OCI-LY1 (cell line): ENCODE measurements around the gene CHSY1.

Experiments
- CTCF ChIP-seq: fragments of 200-600 bp; sonication (generic), shearing (Covaris generic); IDR thresholded peaks from 2 replicates; pipeline ENCODE4 v1.5.1; 2017; ENCODE audit warnings: mild to moderate bottlenecking, antibody characterized with exemption, low read length, moderate library complexity, mixed read lengths
- EZH2 ChIP-seq: fragments of 200-600 bp; sonication (generic), shearing (Covaris generic); IDR thresholded peaks from 2 replicates; pipeline ENCODE4 v1.8.0; 2017; ENCODE audit warnings: borderline replicate concordance, mixed run types, mild to moderate bottlenecking, antibody characterized with exemption, low read length, moderate library complexity, mixed read lengths

- no peak for TF ChIP-seq CTCF
- no peak for TF ChIP-seq EZH2
Measured at GRCh38 chr15:101198031-101198575, 53.7 kb downstream of the CHSY1 start.
